ENCODE data around the gene DNAJB5.

GRCh38 chr9:35042081-35042604 lies 52.6 kb downstream of the DNAJB5 start:
- TF ChIP-seq RAD21 (IDR thresholded peaks at IDR 0.05; ENCODE audit: low read depth) (no peak), REST (IDR thresholded peaks at IDR 0.05; ENCODE audit: low read depth) (no peak), FOXM1 (IDR thresholded peaks at IDR 0.05; ENCODE audit: borderline replicate concordance, low read depth) (no peak), TCF12 (IDR thresholded peaks at IDR 0.05; ENCODE audit: low read depth) (no peak), TAF1 (IDR thresholded peaks at IDR 0.05; ENCODE audit: low read depth) (no peak), EGR1 (IDR thresholded peaks at IDR 0.05) (no peak), MAX (IDR thresholded peaks at IDR 0.05) (no peak), ZBTB7A (IDR thresholded peaks at IDR 0.05; ENCODE audit: low read depth) (no peak), CEBPB (IDR thresholded peaks at IDR 0.05) (no peak), EP300 (IDR thresholded peaks at IDR 0.05; ENCODE audit: borderline replicate concordance) (no peak), TEAD4 (IDR thresholded peaks at IDR 0.05) (no peak), CREB1 (IDR thresholded peaks at IDR 0.05; ENCODE audit: low read depth) (no peak), USF1 (IDR thresholded peaks at IDR 0.05) (no peak)
